GM12864 (cell line): ENCODE measurements around the gene AHCYL1.

Experiments used
- DNase-seq: peaks from one replicate; pipeline ENCODE4 v3.0.0-alpha.2; 2011; ENCODE audit warnings: low read depth
- H3K4me3 ChIP-seq: 2 replicates; pipeline ENCODE4 v1.5.1; 2011; ENCODE audit warnings: mild to moderate bottlenecking, low read depth, low read length, control low read depth
- TF ChIP-seq, protein P1 (sequence below): IDR thresholded peaks from 2 replicates; pipeline ENCODE4 v1.5.1; 2011; ENCODE audit warnings: low read depth, mild to moderate bottlenecking, moderate library complexity, low read length, control low read depth, inconsistent platforms; ENCODE audit errors: missing control alignments

Gene AHCYL1

GRCh38 chr1:109959974-109960744 lies 24.4 kb upstream of the AHCYL1 start:
- DNase-seq = no peak
- H3K4me3 ChIP-seq = no peak overlapping the region
- TF ChIP-seq, protein P1, sequence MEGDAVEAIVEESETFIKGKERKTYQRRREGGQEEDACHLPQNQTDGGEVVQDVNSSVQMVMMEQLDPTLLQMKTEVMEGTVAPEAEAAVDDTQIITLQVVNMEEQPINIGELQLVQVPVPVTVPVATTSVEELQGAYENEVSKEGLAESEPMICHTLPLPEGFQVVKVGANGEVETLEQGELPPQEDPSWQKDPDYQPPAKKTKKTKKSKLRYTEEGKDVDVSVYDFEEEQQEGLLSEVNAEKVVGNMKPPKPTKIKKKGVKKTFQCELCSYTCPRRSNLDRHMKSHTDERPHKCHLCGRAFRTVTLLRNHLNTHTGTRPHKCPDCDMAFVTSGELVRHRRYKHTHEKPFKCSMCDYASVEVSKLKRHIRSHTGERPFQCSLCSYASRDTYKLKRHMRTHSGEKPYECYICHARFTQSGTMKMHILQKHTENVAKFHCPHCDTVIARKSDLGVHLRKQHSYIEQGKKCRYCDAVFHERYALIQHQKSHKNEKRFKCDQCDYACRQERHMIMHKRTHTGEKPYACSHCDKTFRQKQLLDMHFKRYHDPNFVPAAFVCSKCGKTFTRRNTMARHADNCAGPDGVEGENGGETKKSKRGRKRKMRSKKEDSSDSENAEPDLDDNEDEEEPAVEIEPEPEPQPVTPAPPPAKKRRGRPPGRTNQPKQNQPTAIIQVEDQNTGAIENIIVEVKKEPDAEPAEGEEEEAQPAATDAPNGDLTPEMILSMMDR = no peak

DNA sequence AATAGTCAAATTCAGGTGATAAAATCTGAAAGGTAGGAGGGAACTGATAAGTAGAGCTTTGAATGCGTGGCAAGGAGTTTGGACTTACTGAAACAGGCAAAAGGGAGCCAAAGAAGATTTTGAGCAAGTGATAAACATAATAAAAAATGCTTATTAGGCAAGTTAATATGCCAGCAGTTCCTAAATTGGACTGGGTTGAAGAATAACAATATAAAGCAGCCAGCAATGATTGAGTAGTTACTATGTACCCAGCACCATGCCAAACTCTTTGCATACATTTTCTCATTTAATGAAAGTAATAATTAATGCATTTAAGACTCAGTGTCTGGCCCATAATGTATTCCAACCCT lies 23.8 kb upstream of the AHCYL1 start:
- no peak overlapping the region for H3K4me3 ChIP-seq
- no peak for DNase-seq
- TF ChIP-seq, protein P1 = no peak

DNA sequence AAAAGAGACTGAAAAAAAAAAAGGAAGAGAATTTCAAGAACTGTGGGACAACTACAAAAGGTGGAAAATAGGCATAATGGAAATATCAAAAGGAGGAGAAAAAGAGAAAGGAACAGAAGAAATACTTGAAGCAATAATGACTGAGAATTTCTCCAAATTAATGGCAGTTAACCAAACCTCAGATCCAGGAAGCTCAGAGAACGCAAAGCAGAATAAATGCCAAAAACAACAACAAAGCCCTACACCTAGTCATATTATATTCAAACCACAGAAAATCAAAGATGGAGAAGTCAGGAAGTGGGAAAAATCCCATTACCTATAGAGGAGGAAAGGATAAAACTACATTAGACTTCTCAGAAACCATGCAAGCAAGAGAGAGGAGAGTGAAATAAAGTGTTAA lies 20.7 kb upstream of the AHCYL1 start:
- no peak for DNase-seq

DNA sequence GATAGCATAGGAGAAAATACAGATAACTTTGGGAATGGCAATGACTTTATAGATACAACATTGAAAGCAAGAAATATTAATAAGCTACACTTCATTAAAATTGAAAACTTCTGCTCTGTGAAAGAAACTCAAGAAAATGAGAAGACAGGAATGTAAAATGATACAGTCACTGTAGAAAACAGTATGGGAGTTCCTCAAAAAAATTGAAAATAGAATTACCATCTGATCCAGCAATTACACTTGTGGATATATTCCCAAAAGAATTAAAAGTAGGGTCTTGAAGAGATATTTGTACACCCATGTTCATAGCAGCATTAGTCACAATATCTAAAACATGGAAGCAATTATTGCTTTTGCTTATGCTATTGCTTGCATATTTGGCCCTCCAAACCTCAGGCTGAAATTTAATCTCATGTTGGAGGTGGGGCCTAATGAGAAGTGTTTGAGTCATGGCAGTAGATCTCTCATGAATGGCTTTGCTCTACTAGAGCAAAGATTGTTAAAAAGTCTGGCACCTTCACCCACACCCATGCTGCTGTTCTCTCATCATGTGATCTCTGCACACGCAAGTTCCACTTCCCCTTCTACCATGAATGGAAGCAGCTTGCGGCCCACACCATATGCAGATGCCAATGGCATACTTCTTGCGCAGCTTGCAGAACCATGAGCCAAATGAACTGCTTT lies 15.3 kb upstream of the AHCYL1 start:
- DNase-seq = no peak
- H3K4me3 ChIP-seq = no peak overlapping the region
- TF ChIP-seq, protein P1 = no peak

More for the DNA sequence above, 20.7 kb upstream of the AHCYL1 start:
- TF ChIP-seq, protein P1 = no peak
- H3K4me3 ChIP-seq = no peak overlapping the region

- no peak overlapping the region for H3K4me3 ChIP-seq
- DNase-seq = no peak
- TF ChIP-seq, protein P1 = no peak
These were observed 14.7 kb upstream of the AHCYL1 start for GRCh38 chr1:109969907-109970306.

- TF ChIP-seq, protein P1 = no peak
- no peak overlapping the region for H3K4me3 ChIP-seq
- DNase-seq = no peak
These were observed 13.0 kb upstream of the AHCYL1 start for GRCh38 chr1:109971559-109971958.
